GM12878 (cell line): ENCODE results near the gene GPC6. TPM values are rescaled to one million over a fixed set of nuclear protein-coding genes. Genes with fewer than 3 reads are reported as not detected.

Source experiments
- ATAC-seq: fragments of 200-7000 bp; cut with Tn5 transposase; 3 replicates; pipeline ENCODE4 v1.9.1; 2020; ENCODE audit warnings: mild to moderate bottlenecking, moderate library complexity
- BruUV-seq: library from RNA; stranded (reverse); fragments of 400-500 nt; replicated peaks from 2 replicates; lab custom pipeline; 2021; lab: Mats Ljungman, UMichigan
- CTCF ChIA-PET: fragments of 300-600 bp; sonication (Branson Sonifier 250); formaldehyde crosslinking; extraction: SDS; loops from one replicate; lab custom pipeline; 2021; ENCODE audit warnings: inconsistent platforms; lab: Yijun Ruan, JAX
- POLR2A ChIA-PET: fragments of 350-600 bp; formaldehyde crosslinking; extraction: SDS; loops from one replicate; lab custom pipeline; 2021; ENCODE audit warnings: inconsistent platforms; lab: Charles Lee
- RAD21 ChIA-PET: fragments of 300-600 bp; sonication (Branson Sonifier 250); formaldehyde crosslinking; loops from one replicate; lab custom pipeline; 2023; ENCODE audit warnings: antibody characterized with exemption; ENCODE audit not compliant: unreplicated experiment; lab: Charles Lee
- SMC1A ChIA-PET: fragments of 300-600 bp; sonication (Branson Sonifier 250); formaldehyde crosslinking; loops from one replicate; lab custom pipeline; 2023; ENCODE audit not compliant: unreplicated experiment, uncharacterized antibody; lab: Charles Lee
- DNase-seq: peaks from one replicate; pipeline ENCODE4 v3.0.0-alpha.2; 2011; ENCODE audit warnings: low read depth, low spot score
- FAIRE-seq: peaks from 3 replicates; lab custom pipeline; 2011; peaks lifted over from hg19 to GRCh38; lab: Jason Lieb, UNC
- H2AFZ ChIP-seq: 2 replicates; pipeline ENCODE4 v1.6.0; 2011; ENCODE audit warnings: low read depth, low read length, control low read depth; ENCODE audit not compliant: control insufficient read depth
- H3K27ac ChIP-seq: 2 replicates; pipeline ENCODE4 v1.5.1; 2011; ENCODE audit warnings: control low read depth; ENCODE audit not compliant: control insufficient read depth, insufficient read depth
- H3K27me3 ChIP-seq, 2 experiments: replicated peaks in 1 of 2; 2 replicates each; pipeline versions ENCODE4 v1.6.0 to v1.6.1; 2011; ENCODE audit warnings: low read length in 1 of 2; ENCODE audit not compliant: control insufficient read depth in 2 of 2, insufficient read depth in 2 of 2
- H3K36me3 ChIP-seq, 2 experiments: 2 replicates each; pipeline ENCODE4 v1.5.1; 2011; ENCODE audit warnings: low read length in 1 of 2; ENCODE audit not compliant: control insufficient read depth in 2 of 2, insufficient read depth in 2 of 2
- H3K4me1 ChIP-seq: 2 replicates; pipeline ENCODE4 v1.6.1; 2011; ENCODE audit warnings: mild to moderate bottlenecking, low read length, moderate library complexity, mixed read lengths; ENCODE audit not compliant: control insufficient read depth, insufficient read depth
- H3K4me2 ChIP-seq: 2 replicates; pipeline ENCODE4 v1.6.0; 2011; ENCODE audit warnings: control low read depth; ENCODE audit not compliant: control insufficient read depth, insufficient read depth
- H3K4me3 ChIP-seq: fragments of 200-600 bp; sonication (generic); 2 replicates; pipeline ENCODE4 v1.5.1; 2016
- H3K79me2 ChIP-seq: 2 replicates; pipeline ENCODE4 v1.6.0; 2011; ENCODE audit warnings: low read length; ENCODE audit not compliant: control insufficient read depth, insufficient read depth
- H3K9ac ChIP-seq: 2 replicates; pipeline ENCODE4 v1.8.0; 2011; ENCODE audit warnings: low read length, control low read depth, mixed read lengths; ENCODE audit not compliant: control insufficient read depth, insufficient read depth
- H3K9me3 ChIP-seq: replicated peaks from 3 replicates; pipeline ENCODE4 v1.5.1; 2011; ENCODE audit warnings: mild to moderate bottlenecking, low read length; ENCODE audit not compliant: control insufficient read depth, insufficient read depth
- H4K20me1 ChIP-seq: 2 replicates; pipeline ENCODE4 v1.6.0; 2011; ENCODE audit not compliant: control insufficient read depth, insufficient read depth
- CEBPB ChIP-seq, 2 experiments: fragments of 150-350 bp in 1 of 2; IDR thresholded peaks; 2 replicates each; pipeline ENCODE4 v1.6.1; 2012 to 2014; ENCODE audit warnings: low read depth in 2 of 2, low read length in 2 of 2, borderline replicate concordance in 1 of 2, inconsistent platforms in 1 of 2
- EED ChIP-seq: sonication (generic); IDR thresholded peaks from 2 replicates; pipeline ENCODE4 v1.6.1; 2016; ENCODE audit warnings: antibody characterized with exemption, low read depth
- EP300 ChIP-seq, 2 experiments: fragments of 150-350 bp in 1 of 2; IDR thresholded peaks; 2 replicates each; pipeline ENCODE4 v1.6.1; 2011 to 2012; ENCODE audit warnings: low read depth in 2 of 2, low read length in 2 of 2, borderline replicate concordance in 1 of 2, improper control_type of control experiment in 1 of 2, inconsistent platforms in 1 of 2; ENCODE audit not compliant: control insufficient read depth in 1 of 2
- GABPA ChIP-seq: IDR thresholded peaks from 2 replicates; pipeline ENCODE4 v1.6.1; 2014; ENCODE audit warnings: antibody characterized with exemption, low read depth, mild to moderate bottlenecking, inconsistent platforms
- HCFC1 ChIP-seq: fragments of 150-350 bp; IDR thresholded peaks from 2 replicates; pipeline ENCODE4 v1.6.1; 2014; ENCODE audit warnings: low read length
- IKZF1 ChIP-seq: fragments of 450-650 bp; conservative IDR thresholded peaks from 2 replicates; pipeline ENCODE4 v1.6.1; 2017; ENCODE audit warnings: antibody characterized with exemption, mild to moderate bottlenecking
- MYC ChIP-seq: IDR thresholded peaks from 2 replicates; pipeline ENCODE4 v1.6.1; 2011; ENCODE audit warnings: mild to moderate bottlenecking, low read length, moderate library complexity, inconsistent platforms; ENCODE audit not compliant: insufficient read depth, insufficient replicate concordance, insufficient read length, severe bottlenecking
- NRF1 ChIP-seq: conservative IDR thresholded peaks from 2 replicates; pipeline ENCODE4 v1.6.1; 2011; ENCODE audit warnings: mild to moderate bottlenecking, low read depth, low read length, improper control_type of control experiment
- SKIL ChIP-seq: fragments of 450-650 bp; IDR thresholded peaks from 2 replicates; pipeline ENCODE4 v1.6.1; 2017; ENCODE audit warnings: mild to moderate bottlenecking, low read depth, inconsistent platforms; ENCODE audit not compliant: poor library complexity, severe bottlenecking
- SMC3 ChIP-seq: IDR thresholded peaks from 2 replicates; pipeline ENCODE4 v1.6.1; 2011; ENCODE audit warnings: low read length, improper control_type of control experiment, borderline replicate concordance
- SREBF2 ChIP-seq: IDR thresholded peaks from 2 replicates; pipeline ENCODE4 v1.6.1; 2012; ENCODE audit warnings: mild to moderate bottlenecking, low read length
- YBX1 ChIP-seq: fragments of 450-650 bp; IDR thresholded peaks from 2 replicates; pipeline ENCODE4 v1.6.1; 2016; ENCODE audit warnings: antibody characterized with exemption
- ZSCAN29 ChIP-seq: fragments of 450-650 bp; IDR thresholded peaks from 2 replicates; pipeline ENCODE4 v1.6.1; 2017; ENCODE audit warnings: mild to moderate bottlenecking, moderate library complexity
- WGBS: methylation state at CpG from one replicate; pipeline ENCODE4 v1.1.6; 2016; ENCODE audit warnings: low lambda C conversion rate; ENCODE audit not compliant: insufficient replicate concordance, insufficient coverage; ENCODE audit errors: missing lambda C conversion rate; 5-methylcytosine and 5-hydroxymethylcytosine counted together
- in situ Hi-C: fragments of 300-500 bp; cut with MboI; formaldehyde crosslinking; loops from 9 replicates; pipeline ENCODE4 v1.14.3; 2018; ENCODE audit warnings: mixed read lengths
- intact Hi-C: fragments of 100-400 bp; cut with micrococcal nuclease; formaldehyde crosslinking; loops from one replicate; pipeline ENCODE4 v1.14.2; 2022; ENCODE audit not compliant: unreplicated experiment
- polyA plus RNA-seq, 11 experiments: library from polyadenylated mRNA; depleted of rRNA in 4 of 11; unstranded in 6 of 11; stranded (reverse) in 5 of 11; fragments of >200 nt; fragmentation: Nextera tagmentation in 4 of 11; fragmentation: Illumina TruSeq in 1 of 11; extraction: Ambion mirVana in 4 of 11; extraction: Trizol in 1 of 11; gene quantifications; 1 replicate in 1 of 11; 2 replicates in 10 of 11; pipeline versions ENCODE4 v1.2.1 to v1.2.3, GENCODE V29; 2011 to 2016; ENCODE audit warnings: inconsistent platforms in 2 of 11, missing spikeins in 2 of 11, low read depth in 1 of 11
- total RNA-seq, 4 experiments: library from RNA; depleted of rRNA in 3 of 4; stranded (reverse); fragments of >200 nt in 3 of 4; fragmentation: Illumina TruSeq in 1 of 4; extraction: Trizol in 1 of 4; gene quantifications; 2 replicates each; pipeline versions ENCODE4 v1.2.1 to v1.2.3, GENCODE V29; 2013 to 2021
- TF ChIP-seq, protein P1 (sequence below): fragments of 450-650 bp; IDR thresholded peaks from 2 replicates; pipeline ENCODE4 v1.6.1; 2017; ENCODE audit warnings: mild to moderate bottlenecking, moderate library complexity

The GPC6 gene
- total and polyA plus RNA-seq, 10 of the 15 experiments (the other 5 are each of a cell fraction or from before 2014, with no cell fraction given) = 0.03 to 0.04 (median 0.03) TPM; not detected in 7

- in situ Hi-C loops = no loop called here
- intact Hi-C loops = loop anchor here (10.0 kb wide), 1 partner anchor 1622 kb away; no protein-coding TSS in a partner anchor
- Histone ChIP-seq H3K9me3 (no peaks in the 10 kb centered on the region), H3K4me3 (no peak overlapping the region), H2AFZ (no peak overlapping the region), H3K4me1 (no peaks in the 10 kb centered on the region), H3K4me2 (no peak overlapping the region), H3K27ac (no peak overlapping the region), H3K79me2 (no peaks in the 10 kb centered on the region), H3K9ac (no peak overlapping the region), H3K27me3 (no peaks in the 10 kb centered on the region), H4K20me1 (no peaks in the 10 kb centered on the region), H3K36me3 (no peaks in the 10 kb centered on the region)
- SMC1A ChIA-PET = no interaction called here
- BruUV-seq = no TSS peak
- TF ChIP-seq SREBF2 (no peak), NRF1 (no peak), EED (no peak), GABPA (no peak), IKZF1 (no peak), SMC3 (no peak), CEBPB (IDR thresholded peaks at IDR 0.05; ENCODE audit: borderline replicate concordance in 1 of 2, low read depth in 2 of 2, low read length in 2 of 2) (no peak), HCFC1 (no peak), YBX1 (no peak), SKIL (no peak), EP300 (IDR thresholded peaks at IDR 0.05; ENCODE audit: borderline replicate concordance in 1 of 2, control insufficient read depth in 1 of 2, low read depth in 2 of 2, low read length in 2 of 2) (no peak), MYC (no peak), ZSCAN29 (no peak)
- TF ChIP-seq, protein P1, sequence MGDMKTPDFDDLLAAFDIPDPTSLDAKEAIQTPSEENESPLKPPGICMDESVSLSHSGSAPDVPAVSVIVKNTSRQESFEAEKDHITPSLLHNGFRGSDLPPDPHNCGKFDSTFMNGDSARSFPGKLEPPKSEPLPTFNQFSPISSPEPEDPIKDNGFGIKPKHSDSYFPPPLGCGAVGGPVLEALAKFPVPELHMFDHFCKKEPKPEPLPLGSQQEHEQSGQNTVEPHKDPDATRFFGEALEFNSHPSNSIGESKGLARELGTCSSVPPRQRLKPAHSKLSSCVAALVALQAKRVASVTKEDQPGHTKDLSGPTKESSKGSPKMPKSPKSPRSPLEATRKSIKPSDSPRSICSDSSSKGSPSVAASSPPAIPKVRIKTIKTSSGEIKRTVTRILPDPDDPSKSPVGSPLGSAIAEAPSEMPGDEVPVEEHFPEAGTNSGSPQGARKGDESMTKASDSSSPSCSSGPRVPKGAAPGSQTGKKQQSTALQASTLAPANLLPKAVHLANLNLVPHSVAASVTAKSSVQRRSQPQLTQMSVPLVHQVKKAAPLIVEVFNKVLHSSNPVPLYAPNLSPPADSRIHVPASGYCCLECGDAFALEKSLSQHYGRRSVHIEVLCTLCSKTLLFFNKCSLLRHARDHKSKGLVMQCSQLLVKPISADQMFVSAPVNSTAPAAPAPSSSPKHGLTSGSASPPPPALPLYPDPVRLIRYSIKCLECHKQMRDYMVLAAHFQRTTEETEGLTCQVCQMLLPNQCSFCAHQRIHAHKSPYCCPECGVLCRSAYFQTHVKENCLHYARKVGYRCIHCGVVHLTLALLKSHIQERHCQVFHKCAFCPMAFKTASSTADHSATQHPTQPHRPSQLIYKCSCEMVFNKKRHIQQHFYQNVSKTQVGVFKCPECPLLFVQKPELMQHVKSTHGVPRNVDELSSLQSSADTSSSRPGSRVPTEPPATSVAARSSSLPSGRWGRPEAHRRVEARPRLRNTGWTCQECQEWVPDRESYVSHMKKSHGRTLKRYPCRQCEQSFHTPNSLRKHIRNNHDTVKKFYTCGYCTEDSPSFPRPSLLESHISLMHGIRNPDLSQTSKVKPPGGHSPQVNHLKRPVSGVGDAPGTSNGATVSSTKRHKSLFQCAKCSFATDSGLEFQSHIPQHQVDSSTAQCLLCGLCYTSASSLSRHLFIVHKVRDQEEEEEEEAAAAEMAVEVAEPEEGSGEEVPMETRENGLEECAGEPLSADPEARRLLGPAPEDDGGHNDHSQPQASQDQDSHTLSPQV = no peak
- CTCF ChIA-PET = no interaction called here
- 30% methylated on average over 5 of the region's 5 CpGs for WGBS
- ATAC-seq (no peak), FAIRE-seq (no peak), DNase-seq (no peak)
- POLR2A ChIA-PET = no interaction called here
- RAD21 ChIA-PET = no interaction called here
Observed at GRCh38 chr13:94196413-94196812, 969.8 kb downstream of the GPC6 start.
